Measurements from ENCODE around the gene OR2A2.

GRCh38 chr7:144069953-144070352 lies 39.4 kb upstream of the OR2A2 start:
- no peak for TF ChIP-seq POLR2AphosphoS5 (IDR thresholded peaks at IDR 0.05; ENCODE audit: low read depth, low read length)
- TF ChIP-seq TAF1 (IDR thresholded peaks at IDR 0.05; ENCODE audit: borderline replicate concordance, insufficient read depth, low read length), result no peak
- TF ChIP-seq REST (IDR thresholded peaks at IDR 0.05; ENCODE audit: insufficient read depth in 1 of 2, low read depth in 2 of 2, low read length in 2 of 2), result no peak
- no peak for TF ChIP-seq FOXP2 (optimal IDR thresholded peaks at IDR 0.05; ENCODE audit: borderline replicate concordance, extremely low read depth, extremely low read length, insufficient read depth)
